ENCODE data around the gene VOPP1.

DNA sequence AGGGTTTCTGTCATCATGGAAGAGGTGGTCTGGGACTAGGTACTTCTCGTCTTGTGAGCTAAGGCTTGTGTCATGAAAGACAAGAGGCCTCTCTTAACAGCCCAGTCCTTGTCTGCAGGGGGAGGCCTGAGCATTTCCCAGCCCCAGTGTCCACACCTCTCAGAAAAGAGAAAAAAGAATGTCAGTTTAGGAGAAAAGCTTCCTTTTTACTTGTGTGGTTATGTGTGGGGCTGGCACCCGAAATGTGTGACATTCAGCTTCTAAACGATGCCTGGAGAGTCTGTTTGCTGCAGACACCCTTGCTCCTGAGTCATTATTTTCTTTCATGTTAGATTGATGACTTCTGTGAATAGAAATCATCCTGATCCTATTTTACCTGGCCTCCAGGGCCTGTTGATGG lies 139.8 kb downstream of the VOPP1 start:
- TF ChIP-seq POLR2AphosphoS5 (IDR thresholded peaks at IDR 0.05) = no peak
- TF ChIP-seq CTCF (IDR thresholded peaks at IDR 0.05 in 8 of 11, conservative IDR thresholded peaks at IDR 0.05 in 3 of 11) = no peak
- no peak for TF ChIP-seq POLR2A (IDR thresholded peaks at IDR 0.05)

Data from spleen (tissue), 7 donors.